Lower leg skin (tissue), 4 donors: ENCODE data around the gene HFE. TPM values are rescaled to one million over a fixed set of nuclear protein-coding genes. Genes with fewer than 3 reads are reported as not detected.

Experiments used
- DNase-seq, 2 donors: peaks; one replicate each; pipeline ENCODE4 v3.0.0-alpha.2; 2019; ENCODE audit warnings: low spot score in 2 of 2
- H3K4me3 ChIP-seq: fragments of 200-600 bp; sonication (generic); 2 replicates; pipeline ENCODE4 v1.5.1; 2017; ENCODE audit warnings: mild to moderate bottlenecking, low read depth; ENCODE audit not compliant: poor library complexity, severe bottlenecking
- CTCF ChIP-seq, 3 donors: fragments of 450-650 bp; IDR thresholded peaks; one replicate each; pipeline ENCODE4 v1.5.1; 2016; ENCODE audit warnings: antibody characterized with exemption in 3 of 3, mild to moderate bottlenecking in 3 of 3, moderate library complexity in 2 of 3
- POLR2A ChIP-seq, 2 donors: fragments of 450-650 bp; IDR thresholded peaks; one replicate each; pipeline ENCODE4 v1.6.1; 2016 to 2017; ENCODE audit warnings: antibody characterized with exemption in 2 of 2, mild to moderate bottlenecking in 1 of 2, moderate library complexity in 1 of 2
- WGBS, 2 donors: methylation state at CpG; one replicate each; pipeline ENCODE4 v1.1.5; 2018; 5-methylcytosine and 5-hydroxymethylcytosine counted together
- intact Hi-C: fragments of 100-400 bp; cut with DNase I; formaldehyde crosslinking; loops from one replicate; pipeline ENCODE4 v1.15.0; 2023; ENCODE audit warnings: low total_unique reads
- total RNA-seq, 4 donors: library from RNA; depleted of rRNA; stranded (reverse); fragments of >200 nt; gene quantifications; one replicate each; pipeline ENCODE4 v1.1.0, GENCODE V29; 2016

The HFE gene
- total RNA-seq, 4 donors from 2014 or later: 4.2 to 6.8 (median 5.5) TPM

- TF ChIP-seq CTCF (IDR thresholded peaks at IDR 0.05): no peak
- no peak for TF ChIP-seq POLR2A (IDR thresholded peaks at IDR 0.05)
- no peak overlapping the region for H3K4me3 ChIP-seq
- intact Hi-C loops: no loop called here
- WGBS, 2 donors: 85% methylated on average over 2 of the region's 2 CpGs
- DNase-seq: no peak
Observed at GRCh38 chr6:26142026-26142425, 54.8 kb downstream of the HFE start.

Other genes with a start within 250 kb of the HFE start
- gene SLC17A3, start 213.2 kb upstream of the HFE start, total RNA-seq: not detected
- not detected for gene SLC17A2, start 156.7 kb upstream of the HFE start, total RNA-seq
- 1 to 10 TPM; 4.7 to 8.0 (median 6.5) TPM for gene TRIM38, start 124.6 kb upstream of the HFE start, total RNA-seq